Right renal cortex interstitium (tissue), 3 donors: Measurements from ENCODE around the gene DUSP1. TPM values are rescaled to one million over a fixed set of nuclear protein-coding genes. Genes with fewer than 3 reads are reported as not detected.
"Not testable (repeated sequence)": the region's sequence is repeated elsewhere in the genome, so short reads cannot be mapped to it uniquely, and the experiment has no call there.

Source experiments
- DNase-seq, 3 donors: peaks; one replicate each; pipeline ENCODE4 v3.0.0-alpha.2; 2013; ENCODE audit warnings: low read depth in 3 of 3, low spot score in 2 of 3
- polyA plus RNA-seq, 3 donors: library from polyadenylated mRNA; unstranded; fragments of 120-200 nt; gene quantifications; one replicate each; pipeline ENCODE4 v1.2.1, GENCODE V29; 2013; ENCODE audit not compliant: insufficient read length in 3 of 3

The DUSP1 gene
- polyA plus RNA-seq: 100 to 1,000 TPM in 1 of 3 donors, 10 to 100 TPM in 2; 65.5 to 130 (median 88.2) TPM

- peak in 2 of 3 donors; percentile 81 to 94 for DNase-seq
These were observed at the start of gene DUSP1 for GRCh38 chr5:172770675-172771438. DUSP1 (minus strand) TSS chr5:172771195; CDS start chr5:172770952, 243 bp downstream.

- no peak for DNase-seq
These were observed 49.2 kb upstream of the DUSP1 start for GRCh38 chr5:172820046-172820767.

- no peak for DNase-seq
These were observed 48.6 kb upstream of the DUSP1 start for GRCh38 chr5:172819569-172819968.

GRCh38 chr5:172818081-172818480 lies 47.1 kb upstream of the DUSP1 start:
- no peak for DNase-seq

- DNase-seq: no peak
These were observed 46.7 kb upstream of the DUSP1 start for GRCh38 chr5:172817664-172818063.

- no peak for DNase-seq
These were observed 46.0 kb upstream of the DUSP1 start for GRCh38 chr5:172816925-172817562.

GRCh38 chr5:172815631-172816030 lies 44.6 kb upstream of the DUSP1 start:
- no peak for DNase-seq

- not testable (repeated sequence) for DNase-seq
These were observed 40.0 kb upstream of the DUSP1 start for GRCh38 chr5:172810996-172811395.

GRCh38 chr5:172809774-172810173 lies 38.8 kb upstream of the DUSP1 start:
- no peak for DNase-seq

- no peak for DNase-seq
These were observed 36.8 kb upstream of the DUSP1 start for GRCh38 chr5:172807766-172808311.

GRCh38 chr5:172806897-172807672 lies 36.1 kb upstream of the DUSP1 start:
- peak in 1 of 3 donors; percentile 47 for DNase-seq

- DNase-seq: no peak
These were observed 34.8 kb upstream of the DUSP1 start for GRCh38 chr5:172805736-172806255.

GRCh38 chr5:172805018-172805683 lies 34.2 kb upstream of the DUSP1 start:
- no peak for DNase-seq

GRCh38 chr5:172802567-172803176 lies 31.7 kb upstream of the DUSP1 start:
- no peak for DNase-seq

GRCh38 chr5:172802112-172802511 lies 31.1 kb upstream of the DUSP1 start:
- no peak for DNase-seq

- no peak for DNase-seq
These were observed 30.2 kb upstream of the DUSP1 start for GRCh38 chr5:172801179-172801671.

GRCh38 chr5:172800088-172800551 lies 29.1 kb upstream of the DUSP1 start:
- no peak for DNase-seq

GRCh38 chr5:172799416-172799815 lies 28.4 kb upstream of the DUSP1 start:
- DNase-seq: no peak
